Glomerular endothelial cell (primary cell): ENCODE measurements around the gene ITK. TPM values are rescaled to one million over a fixed set of nuclear protein-coding genes. Genes with fewer than 3 reads are reported as not detected.
"Not testable (repeated sequence)": the region's sequence is repeated elsewhere in the genome, so short reads cannot be mapped to it uniquely, and the experiment has no call there.

Experiments
- DNase-seq: peaks from one replicate; pipeline ENCODE4 v3.0.0-alpha.2; 2011; ENCODE audit warnings: low read depth, low spot score; ENCODE audit errors: extremely low read depth
- total RNA-seq: library from RNA; depleted of rRNA; stranded (reverse); fragments of >200 nt; gene quantifications from 2 replicates; pipeline ENCODE4 v1.2.3, GENCODE V29; 2015

Gene ITK
- total RNA-seq, 1 donor from 2014 or later, result not detected

DNA sequence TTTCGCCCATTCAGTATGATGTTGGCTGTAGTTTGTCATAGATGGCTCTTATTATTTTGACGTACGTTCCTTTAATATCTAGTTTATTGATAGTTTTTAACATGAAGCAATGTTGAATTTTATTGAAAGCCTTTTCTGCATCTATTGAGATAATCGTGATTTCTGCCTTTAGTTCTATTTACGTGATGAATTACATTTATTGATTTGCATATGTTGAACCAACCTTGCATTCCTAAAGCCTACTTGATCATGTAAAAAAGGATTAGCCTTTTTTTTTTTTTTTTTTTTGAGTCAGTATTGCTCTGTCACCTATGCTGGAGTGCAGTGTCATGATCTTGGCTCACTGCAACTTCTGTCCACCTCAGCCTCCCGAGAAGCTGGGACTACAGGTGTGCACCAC is 25.1 kb downstream of the ITK start:
- no peak for DNase-seq

DNA sequence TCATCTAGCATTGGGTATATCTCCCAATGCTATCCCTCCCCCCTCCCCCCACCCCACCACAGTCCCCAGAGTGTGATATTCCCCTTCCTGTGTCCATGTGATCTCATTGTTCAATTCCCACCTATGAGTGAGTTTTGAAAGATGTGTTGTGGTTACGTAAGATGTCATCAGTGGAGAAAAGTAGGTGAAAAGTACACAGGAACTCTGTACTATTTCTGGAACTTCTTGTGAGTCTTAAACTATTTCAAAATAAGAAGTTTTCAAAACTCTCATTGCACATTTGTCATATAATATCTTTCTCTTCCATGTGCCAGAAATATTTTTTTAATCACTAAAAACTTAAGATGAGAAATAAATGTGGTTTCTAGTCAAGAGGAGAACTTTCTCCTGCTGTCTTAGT is 30.0 kb downstream of the ITK start:
- DNase-seq, result not testable (repeated sequence)

DNA sequence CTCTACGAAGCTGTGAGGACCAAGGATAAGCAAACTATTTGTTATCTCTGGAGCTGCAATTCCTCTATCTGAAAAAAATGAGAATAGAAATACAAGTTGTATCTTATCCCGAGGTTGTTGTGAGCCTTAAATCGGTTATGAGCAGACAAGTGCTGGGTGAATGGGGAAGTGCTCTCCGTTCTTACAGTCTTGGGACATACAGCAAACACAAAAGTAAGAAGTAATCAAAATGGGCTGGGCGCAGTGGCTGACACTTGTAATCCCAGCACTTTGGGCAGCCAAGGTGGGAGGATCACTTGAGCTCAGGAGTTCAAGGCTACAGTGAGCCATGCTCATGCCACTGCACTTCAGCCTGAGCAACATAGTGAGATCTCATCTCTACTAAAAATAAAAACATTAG is 31.7 kb downstream of the ITK start:
- no peak for DNase-seq

DNA sequence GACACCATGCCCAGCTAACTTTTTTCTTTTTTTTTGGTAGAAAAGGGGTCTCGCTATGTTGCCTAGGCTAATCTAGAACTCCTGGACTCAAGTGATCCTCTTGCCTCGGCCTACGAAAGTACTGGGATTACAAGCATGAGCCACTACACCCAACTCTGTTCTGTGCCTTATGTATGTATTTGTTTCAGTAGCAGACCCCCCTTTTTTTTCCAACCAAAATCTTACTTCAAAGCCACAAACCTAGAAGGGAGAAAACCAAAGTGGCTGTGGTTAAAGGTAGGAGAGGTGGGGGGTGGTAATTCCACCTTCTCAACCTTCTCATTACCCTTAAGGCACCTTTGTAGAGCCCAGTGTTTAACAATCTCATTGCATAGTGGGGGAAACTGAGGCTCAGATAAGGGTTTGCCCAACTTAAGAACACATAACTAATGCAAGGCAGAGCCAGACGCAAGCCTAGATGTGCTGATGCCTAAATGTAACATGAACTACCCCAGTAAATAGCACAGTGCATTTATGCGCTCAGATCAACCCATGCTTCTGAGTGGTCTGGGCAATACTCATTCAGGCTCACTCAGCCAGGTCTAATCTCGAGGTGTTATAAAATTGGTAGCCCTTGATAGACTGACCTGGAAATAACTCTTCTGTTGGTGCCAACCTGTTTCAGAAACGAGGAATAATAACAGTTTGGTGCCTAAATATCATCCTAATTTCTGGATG is 33.0 kb downstream of the ITK start:
- DNase-seq, result no peak

DNA sequence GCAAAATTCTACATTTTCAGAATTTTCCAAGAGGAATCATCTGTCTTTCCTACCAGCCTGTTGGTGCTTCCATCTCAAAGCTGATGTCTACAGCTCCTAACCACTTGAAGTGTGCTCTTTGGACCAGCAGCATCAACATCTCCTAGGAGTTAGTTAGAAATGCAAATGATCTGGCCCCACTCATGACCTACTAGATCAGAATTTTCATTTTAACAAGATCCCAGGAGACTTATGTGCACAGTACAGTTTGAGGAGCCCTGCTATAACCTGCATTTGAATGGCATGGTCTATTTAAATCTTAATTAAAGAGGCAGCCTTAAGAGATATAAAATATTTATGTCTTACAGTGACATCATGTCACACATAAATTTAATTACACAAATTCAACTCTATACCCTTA is 33.8 kb downstream of the ITK start:
- DNase-seq, result no peak

DNA sequence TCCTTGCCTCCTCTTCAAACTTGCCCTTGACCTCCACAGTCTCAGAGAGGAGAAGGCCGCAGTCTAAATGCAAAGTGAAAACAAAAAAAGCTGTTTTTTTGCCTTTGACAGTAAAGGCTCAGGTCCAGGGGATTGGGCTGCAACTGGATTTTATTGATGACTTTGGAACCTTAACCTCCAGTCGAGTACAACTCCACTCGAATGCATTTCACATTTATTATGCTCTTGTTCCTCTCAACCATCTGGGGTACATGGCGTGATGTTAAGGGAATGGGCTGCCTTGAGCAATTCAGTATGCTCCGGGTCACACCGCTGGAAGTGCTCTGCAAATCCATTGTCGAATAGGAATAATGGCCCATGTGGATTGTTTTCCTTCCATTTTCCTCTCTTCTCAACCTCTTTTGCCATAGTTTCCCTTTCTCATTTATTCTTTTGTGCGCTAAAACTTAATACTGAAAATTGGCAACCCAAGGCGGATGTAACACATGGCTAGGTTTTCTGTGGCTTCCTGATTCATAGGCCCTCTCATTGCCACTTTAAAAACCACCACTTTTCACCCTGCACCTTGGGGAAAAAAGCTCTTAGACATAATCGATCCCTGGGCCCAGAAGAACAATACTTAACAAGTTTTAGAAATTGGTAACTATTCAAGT is 34.3 kb downstream of the ITK start:
- DNase-seq, result no peak

DNA sequence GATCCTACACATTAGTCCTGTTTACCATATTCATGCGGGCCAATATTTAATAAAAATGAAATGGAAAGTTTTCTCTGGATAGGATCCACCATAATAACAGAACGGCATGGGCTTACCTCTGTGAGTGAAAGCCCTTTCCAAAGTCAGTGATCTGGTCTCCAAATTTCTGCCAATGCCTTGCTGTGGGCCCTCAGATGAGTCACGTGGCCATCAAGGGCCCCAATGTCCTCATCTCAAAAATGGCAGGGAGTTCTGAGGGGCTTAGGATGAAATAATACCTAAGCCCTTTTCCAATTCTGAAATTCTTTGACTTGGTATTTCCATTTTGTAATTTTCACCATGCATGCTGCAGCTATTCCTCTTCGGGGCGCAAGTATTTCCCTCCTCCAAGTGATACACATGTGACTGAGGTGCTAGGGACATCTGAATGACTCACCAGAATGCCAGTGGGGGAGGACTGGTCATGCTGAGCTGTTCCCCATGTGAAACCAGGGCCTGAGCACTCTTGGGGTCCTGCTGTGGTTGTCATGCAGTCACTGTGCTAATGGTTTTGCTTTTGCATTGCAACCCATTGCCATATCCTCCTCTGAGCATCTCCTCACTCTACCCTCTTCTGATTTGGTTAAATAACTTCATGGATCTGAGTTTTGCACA is 35.0 kb downstream of the ITK start:
- DNase-seq, result no peak

DNA sequence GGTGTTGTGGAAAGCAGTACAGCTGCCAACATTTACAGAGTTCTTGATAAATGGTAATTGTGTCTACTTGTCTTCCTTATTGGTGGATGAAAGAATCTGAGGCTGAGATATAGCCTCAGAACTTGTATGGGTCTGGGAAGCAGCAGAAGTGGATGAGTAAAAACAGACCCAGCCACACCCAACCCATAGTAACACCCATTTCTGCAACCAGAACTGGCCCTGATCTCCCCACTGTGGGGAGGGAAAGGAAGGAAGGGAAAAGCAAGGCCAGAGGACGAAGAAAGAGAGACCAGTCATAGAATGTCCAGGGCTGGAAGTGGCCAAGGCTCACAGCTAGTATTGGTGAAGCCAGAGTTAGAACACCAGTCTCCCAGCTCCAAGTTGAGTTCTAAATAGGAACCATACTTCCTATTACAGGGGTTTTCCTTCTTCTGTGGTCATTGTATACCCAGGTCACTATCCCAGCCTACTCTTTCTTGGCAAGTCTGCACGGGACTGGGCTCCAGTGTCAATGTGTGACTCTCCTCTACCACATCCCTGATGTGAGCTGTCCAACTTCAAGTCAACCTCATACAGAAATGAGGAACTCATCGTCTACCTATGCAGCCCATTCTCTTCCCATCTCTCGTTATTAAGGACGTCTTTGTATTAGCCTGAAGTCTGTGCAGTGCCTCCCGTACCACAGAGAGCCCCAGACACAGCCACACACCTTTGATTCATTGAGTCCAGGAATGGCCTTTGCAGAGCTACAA is 35.9 kb downstream of the ITK start:
- DNase-seq, result no peak

DNA sequence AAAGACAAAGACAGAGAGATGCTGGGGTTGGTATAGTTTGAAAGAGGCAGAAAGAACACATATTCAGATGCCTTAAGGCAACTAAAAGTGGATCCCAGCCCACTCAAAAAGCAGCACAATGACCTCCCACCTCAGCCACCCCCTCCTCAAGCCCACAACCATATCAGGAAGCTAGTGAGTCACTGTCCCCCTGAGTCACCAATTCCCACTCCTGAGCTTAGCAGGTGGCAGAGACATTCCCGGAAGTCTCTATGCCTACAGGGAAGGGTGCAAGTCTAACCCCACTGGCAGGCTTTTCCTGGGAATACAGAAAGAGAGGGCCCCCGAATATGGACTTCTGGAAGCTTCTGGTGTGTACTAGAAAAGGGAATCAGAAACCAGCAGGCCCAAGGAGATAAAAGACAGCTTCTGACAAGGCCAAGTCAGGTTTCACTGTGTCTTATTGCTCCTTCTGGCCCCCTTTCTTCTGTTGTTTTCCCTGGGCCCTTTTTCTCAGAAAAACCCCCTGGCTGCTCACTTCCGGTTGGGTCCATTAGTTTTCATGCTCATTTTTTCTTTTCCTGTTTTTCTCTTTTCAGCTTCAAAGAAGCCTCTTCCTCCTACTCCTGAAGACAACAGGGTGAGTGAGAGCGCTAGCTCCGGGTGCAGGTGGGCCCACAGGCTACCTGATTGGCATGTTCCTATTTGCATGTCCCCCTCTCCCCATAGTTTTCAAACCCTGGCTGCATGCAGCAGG is 36.8 kb downstream of the ITK start:
- DNase-seq, result no peak

DNA sequence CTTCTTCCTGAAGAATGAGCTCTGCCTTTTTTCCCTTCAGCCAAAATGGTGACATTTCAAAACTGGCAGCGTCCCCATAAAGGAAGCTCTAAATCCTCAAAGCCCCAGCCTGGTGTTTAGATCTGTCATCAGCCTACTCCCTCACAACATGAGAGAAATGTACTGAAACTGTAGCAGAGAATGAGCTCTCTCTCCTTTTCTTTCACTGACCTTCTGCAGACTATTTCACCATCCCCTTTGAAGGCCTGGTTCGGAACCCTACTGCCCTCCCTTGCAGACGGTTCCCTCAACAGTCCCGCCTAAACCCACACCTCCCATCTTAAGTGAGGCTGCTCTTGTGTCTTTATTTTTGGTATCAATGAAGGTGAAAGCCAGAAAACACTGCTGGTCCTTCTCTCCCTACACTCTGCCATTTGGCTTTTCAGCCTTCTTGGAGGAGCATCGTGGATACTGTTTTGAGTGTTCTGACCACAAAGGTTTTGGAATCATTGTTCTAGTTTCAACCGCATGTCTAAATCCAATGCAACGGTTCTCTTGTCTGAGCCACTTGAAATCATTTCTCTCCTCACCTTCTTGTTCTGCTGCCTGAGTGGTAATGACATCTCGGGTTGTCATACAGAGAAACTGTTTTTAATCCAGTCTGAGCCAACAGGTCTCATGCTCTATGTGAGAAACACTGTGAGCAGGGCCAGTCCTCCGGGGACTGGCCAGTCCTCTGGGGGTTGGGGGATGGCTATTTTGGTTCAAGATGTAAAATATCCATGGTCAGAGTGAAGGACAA is 39.0 kb downstream of the ITK start:
- no peak for DNase-seq

DNA sequence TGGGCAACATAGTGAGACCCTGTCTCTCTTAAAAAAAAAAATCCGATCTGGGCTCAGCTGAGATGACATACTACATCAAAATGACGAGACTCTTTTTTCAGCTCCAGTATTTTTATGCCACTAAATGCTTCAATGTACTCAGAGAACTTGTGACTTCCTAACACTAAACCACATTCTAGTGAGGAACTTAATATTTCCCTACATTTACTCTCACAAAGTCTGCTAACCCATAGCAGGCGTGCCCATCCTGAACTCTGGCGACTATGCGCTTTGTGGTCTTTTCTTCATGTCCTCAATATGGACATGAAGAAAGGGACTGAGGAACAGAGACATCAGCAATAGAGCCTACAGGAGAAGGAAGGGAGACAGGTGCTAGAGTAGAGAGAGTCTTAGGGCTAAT is 41.3 kb downstream of the ITK start:
- no peak for DNase-seq

DNA sequence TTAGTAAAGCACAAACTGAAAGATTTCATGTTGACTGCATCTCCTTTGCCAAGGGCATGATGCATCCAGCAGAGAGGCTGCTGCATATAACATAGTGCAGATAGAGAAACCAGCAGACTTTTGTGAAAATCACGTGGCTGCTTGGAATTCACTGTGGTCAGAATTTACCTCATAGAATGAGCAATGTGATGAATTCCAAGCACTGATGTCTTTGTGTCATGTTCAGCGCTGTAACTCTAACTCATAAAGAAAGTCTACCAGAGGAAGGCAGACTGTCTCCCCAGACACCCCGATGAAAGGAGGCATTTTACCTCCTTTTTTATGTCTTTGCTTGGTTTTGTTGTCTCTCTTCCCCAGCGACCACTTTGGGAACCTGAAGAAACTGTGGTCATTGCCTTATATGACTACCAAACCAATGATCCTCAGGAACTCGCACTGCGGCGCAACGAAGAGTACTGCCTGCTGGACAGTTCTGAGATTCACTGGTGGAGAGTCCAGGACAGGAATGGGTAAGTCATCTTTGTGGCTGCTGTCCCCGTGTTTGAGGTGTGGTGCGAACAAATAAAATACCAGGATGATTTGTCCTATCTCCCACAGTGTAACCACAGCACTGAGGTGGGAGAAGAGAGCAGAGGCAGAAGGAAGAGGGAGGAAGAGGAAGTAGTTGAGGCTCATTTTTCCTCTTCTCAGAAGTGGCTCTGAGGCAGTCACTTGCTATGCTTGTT is 42.0 kb downstream of the ITK start:
- no peak for DNase-seq

DNA sequence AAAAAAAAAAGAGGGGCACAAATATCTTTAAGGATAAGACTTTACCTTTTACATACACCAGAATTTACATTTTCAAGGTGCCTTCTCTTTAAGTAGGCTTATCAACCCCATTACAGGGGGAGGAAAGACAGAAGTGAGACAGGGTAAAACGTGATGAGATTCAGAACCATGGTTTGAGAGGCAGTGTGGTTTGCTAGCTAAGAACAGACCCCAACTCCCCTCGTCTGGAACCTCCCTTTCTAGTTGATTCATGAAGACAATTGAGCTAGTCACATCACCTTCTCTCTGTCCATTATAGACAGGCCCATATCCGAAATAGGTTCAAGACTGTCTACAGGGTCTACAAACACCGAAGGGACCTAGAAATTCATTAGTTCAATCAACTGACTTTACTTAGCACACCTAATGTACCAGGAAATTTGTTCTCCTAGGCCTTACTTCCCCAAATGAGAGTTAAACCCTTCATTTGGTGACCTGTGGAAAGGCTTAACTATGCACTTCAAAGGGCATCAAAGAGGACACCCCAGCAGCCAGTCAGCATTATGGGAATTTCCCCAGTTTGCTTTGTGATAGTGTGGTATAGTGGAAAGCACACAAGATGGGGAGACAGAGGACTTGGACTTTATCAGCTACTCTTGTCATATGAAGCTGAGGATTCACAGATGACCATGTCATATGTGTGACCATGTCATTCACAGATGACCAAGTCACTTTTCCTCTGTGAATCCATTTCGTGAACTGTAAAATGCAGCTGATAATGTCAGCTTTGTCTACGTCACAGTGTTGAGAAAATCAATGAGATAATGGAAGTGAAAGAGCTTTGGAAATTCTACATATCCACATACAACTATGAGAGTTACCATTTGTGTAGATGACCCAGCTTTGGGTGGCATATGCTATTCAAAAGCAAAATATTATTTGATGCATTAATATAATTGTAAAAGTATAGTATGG is 45.1 kb downstream of the ITK start:
- DNase-seq, result no peak

DNA sequence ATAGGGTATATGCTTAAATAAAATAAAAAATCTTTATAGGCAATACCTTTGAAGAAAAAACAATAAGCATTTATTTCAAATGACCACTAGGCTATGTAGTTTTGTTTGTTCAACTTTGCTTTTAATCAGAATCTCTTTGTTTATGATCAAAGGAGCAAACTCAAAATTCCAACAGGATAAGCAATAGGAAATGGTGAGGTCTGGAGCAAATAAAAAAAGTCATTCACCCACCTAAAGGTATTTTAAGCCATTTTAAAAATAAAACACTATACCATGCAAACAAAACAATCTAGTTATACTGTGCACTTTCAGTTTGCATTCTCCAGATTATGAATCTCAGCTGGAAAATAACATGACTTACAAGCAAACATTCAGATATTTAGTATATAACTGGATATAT is 50.0 kb downstream of the ITK start:
- DNase-seq, result no peak

DNA sequence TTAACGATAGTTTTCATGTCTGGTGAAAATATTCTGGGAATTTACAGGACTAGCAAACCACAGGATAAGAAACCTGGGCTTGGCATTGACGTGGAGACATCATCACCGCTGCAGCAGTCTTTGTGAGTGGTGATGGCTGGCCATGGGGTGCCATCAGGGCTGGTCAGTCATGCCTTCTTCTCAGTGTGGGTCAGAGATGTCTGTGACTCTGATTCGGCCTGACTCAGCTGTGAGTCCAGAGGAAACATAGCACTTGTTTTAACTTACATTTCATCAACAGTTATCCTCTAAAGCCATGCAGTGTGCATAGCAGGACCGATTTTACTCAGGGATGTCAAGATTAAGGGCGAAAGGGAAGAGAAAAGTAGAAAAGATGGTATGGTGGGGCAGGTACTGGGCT is 52.1 kb downstream of the ITK start:
- no peak for DNase-seq

DNA sequence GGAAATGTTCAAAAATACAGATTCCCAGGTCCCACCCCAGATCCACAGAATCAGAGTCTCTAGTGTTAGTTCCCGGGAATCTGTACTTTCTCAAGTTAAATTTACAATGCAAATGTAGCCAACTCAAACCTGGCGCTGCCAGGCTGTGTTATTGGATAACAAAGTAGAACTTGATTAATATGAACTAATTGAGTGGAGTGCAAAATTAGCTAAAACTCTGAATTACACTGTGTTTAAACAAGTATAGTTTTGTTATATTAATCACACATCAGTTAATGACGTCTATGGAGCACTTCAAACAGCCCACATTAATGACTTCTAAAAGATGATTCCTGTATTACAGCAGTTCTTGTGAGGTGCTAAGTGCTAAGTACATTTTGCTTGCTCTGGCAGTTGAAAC is 52.9 kb downstream of the ITK start:
- DNase-seq, result no peak

DNA sequence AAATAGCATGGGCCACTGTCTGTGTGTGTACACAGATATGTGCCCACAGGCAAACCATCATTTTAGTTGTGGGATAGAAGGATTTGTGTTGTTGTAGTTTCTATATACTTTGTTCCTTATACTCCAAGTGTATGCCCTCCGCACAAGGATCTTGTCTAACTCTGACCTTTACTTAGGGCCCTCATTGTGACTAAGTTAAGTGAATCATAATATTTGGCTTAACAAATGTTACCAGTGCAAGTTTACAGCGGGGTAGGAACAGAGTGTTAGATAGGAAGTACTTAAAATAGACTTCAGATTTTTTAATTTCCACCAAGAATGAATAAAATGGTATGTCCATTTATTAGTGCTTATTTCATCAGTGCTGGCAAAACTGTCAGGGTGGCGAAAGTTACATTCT is 55.8 kb downstream of the ITK start:
- no peak for DNase-seq

DNA sequence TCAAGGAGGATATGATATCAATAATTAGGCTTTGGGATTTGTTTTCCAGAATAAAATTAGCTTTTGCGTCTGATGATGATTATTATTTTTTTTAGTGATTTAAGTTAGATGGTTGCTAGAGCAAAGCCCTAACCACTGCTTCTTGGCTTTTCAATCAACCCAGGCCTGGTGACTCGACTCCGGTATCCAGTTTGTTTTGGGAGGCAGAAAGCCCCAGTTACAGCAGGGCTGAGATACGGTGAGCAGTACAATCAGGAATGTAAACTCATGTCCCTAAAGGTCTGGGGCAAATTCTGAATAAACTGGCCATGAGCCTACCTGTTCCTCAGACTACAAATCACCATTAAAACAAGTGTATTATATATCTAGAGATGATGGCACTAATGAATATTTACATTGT is 60.8 kb downstream of the ITK start:
- DNase-seq, result no peak
